ENCODE results near the gene PCDHGA8.
A peak's percentile ranks its signal among the peaks of the same experiment; 100 is the strongest.
"Not testable (repeated sequence)": the region's sequence is repeated elsewhere in the genome, so short reads cannot be mapped to it uniquely, and the experiment has no call there.

The PCDHGA8 gene

GRCh38 chr5:141431286-141431685, 38.9 kb downstream of the PCDHGA8 start:
- no peak for TF ChIP-seq EZH2phosphoT487 (IDR thresholded peaks at IDR 0.05; ENCODE audit: borderline replicate concordance, low read length)
- no peak for TF ChIP-seq CTCF (IDR thresholded peaks at IDR 0.05; ENCODE audit: low read depth, low read length, poor library complexity, severe bottlenecking)
- no peaks in the 10 kb centered on the region for H3K9me2 ChIP-seq (replicated peaks; ENCODE audit: control insufficient read depth, low read length)
- H4K20me1 ChIP-seq (ENCODE audit: control insufficient read depth, insufficient read depth, low read depth, low read length): no peaks in the 10 kb centered on the region
- peaks cover 24% of the 10 kb centered on the region for H3K36me3 ChIP-seq (ENCODE audit: control insufficient read depth, low read length)
- H3K4me3 ChIP-seq (ENCODE audit: low read length): peak overlapping the region; percentile 69
- H3K27me3 ChIP-seq (ENCODE audit: control insufficient read depth, low read length): no peaks in the 10 kb centered on the region
- H3K4me1 ChIP-seq (ENCODE audit: control insufficient read depth, low read length): 0 out of 2 replicates have a peak, but pooled peaks cover 3% of the 10 kb centered on the region
- H3K27ac ChIP-seq (ENCODE audit: low read depth, low read length): no peak overlapping the region
- 0 out of 2 replicates have a peak, but pooled peaks cover 6% of the 10 kb centered on the region for H3F3A ChIP-seq (ENCODE audit: control insufficient read depth, insufficient read depth)
- no peaks in the 10 kb centered on the region for H3K79me2 ChIP-seq (ENCODE audit: control insufficient read depth, low read length)
- H3K9me3 ChIP-seq (ENCODE audit: control insufficient read depth, insufficient read depth, low read length): peaks cover 18% of the 10 kb centered on the region
- peak overlapping the region; percentile 60 for H3K4me2 ChIP-seq (ENCODE audit: low read length)

DNA sequence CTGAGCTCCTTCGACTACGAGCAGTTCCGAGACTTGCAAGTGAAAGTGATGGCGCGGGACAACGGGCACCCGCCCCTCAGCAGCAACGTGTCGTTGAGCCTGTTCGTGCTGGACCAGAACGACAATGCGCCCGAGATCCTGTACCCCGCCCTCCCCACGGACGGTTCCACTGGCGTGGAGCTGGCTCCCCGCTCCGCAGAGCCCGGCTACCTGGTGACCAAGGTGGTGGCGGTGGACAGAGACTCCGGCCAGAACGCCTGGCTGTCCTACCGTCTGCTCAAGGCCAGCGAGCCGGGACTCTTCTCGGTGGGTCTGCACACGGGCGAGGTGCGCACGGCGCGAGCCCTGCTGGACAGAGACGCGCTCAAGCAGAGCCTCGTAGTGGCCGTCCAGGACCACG, 39.9 kb downstream of the PCDHGA8 start:
- not testable (repeated sequence) for H3K27ac ChIP-seq (ENCODE audit: low read depth, low read length); H3K79me2 ChIP-seq (ENCODE audit: control insufficient read depth, low read length); H3F3A ChIP-seq (ENCODE audit: control insufficient read depth, insufficient read depth); H3K4me3 ChIP-seq (ENCODE audit: low read length); H3K4me1 ChIP-seq (ENCODE audit: control insufficient read depth, low read length); H4K20me1 ChIP-seq (ENCODE audit: control insufficient read depth, insufficient read depth, low read depth, low read length); H3K27me3 ChIP-seq (ENCODE audit: control insufficient read depth, low read length); H3K9me2 ChIP-seq (replicated peaks; ENCODE audit: control insufficient read depth, low read length); H3K4me2 ChIP-seq (ENCODE audit: low read length)
- Histone ChIP-seq H3K9me3 (ENCODE audit: control insufficient read depth, insufficient read depth, low read length) (peaks cover 18% of the 10 kb centered on the region), H3K36me3 (ENCODE audit: control insufficient read depth, low read length) (peaks cover 23% of the 10 kb centered on the region)

DNA sequence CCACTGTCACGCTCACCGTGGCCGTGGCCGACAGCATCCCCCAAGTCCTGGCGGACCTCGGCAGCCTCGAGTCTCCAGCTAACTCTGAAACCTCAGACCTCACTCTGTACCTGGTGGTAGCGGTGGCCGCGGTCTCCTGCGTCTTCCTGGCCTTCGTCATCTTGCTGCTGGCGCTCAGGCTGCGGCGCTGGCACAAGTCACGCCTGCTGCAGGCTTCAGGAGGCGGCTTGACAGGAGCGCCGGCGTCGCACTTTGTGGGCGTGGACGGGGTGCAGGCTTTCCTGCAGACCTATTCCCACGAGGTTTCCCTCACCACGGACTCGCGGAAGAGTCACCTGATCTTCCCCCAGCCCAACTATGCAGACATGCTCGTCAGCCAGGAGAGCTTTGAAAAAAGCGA, 40.3 kb downstream of the PCDHGA8 start:
- not testable (repeated sequence) for H3K4me1 ChIP-seq (ENCODE audit: control insufficient read depth, low read length); H3K4me3 ChIP-seq (ENCODE audit: low read length); H3K79me2 ChIP-seq (ENCODE audit: control insufficient read depth, low read length); H3K27me3 ChIP-seq (ENCODE audit: control insufficient read depth, low read length); H3K4me2 ChIP-seq (ENCODE audit: low read length); H4K20me1 ChIP-seq (ENCODE audit: control insufficient read depth, insufficient read depth, low read depth, low read length); H3K9me2 ChIP-seq (replicated peaks; ENCODE audit: control insufficient read depth, low read length); H3K27ac ChIP-seq (ENCODE audit: low read depth, low read length); H3F3A ChIP-seq (ENCODE audit: control insufficient read depth, insufficient read depth)
- Histone ChIP-seq H3K9me3 (ENCODE audit: control insufficient read depth, insufficient read depth, low read length) (peaks cover 14% of the 10 kb centered on the region), H3K36me3 (ENCODE audit: control insufficient read depth, low read length) (peaks cover 18% of the 10 kb centered on the region)

DNA sequence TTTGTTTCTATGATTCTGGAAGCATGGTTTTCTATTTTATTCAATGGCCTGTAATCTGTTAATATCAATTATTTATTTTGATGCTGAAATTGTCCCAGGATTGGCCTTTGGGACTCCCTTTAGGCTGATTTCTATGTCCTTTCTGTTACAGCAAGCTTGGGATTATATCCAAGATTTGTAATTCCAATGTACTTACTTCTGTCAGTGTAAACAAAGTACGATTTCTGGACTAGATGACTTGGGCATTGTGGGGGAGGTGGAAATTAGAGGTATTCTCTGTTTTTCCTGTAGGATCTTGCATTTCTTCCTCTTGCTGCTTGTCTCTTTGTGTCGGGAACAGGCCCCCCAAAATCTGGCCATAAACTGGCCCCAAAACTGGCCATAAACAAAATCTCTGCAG, 41.6 kb downstream of the PCDHGA8 start:
- Histone ChIP-seq H3K79me2 (ENCODE audit: control insufficient read depth, low read length) (no peaks in the 10 kb centered on the region), H3K27me3 (ENCODE audit: control insufficient read depth, low read length) (no peaks in the 10 kb centered on the region), H3K27ac (ENCODE audit: low read depth, low read length) (no peak overlapping the region), H3K9me3 (ENCODE audit: control insufficient read depth, insufficient read depth, low read length) (peaks cover 14% of the 10 kb centered on the region), H3F3A (ENCODE audit: control insufficient read depth, insufficient read depth) (0 out of 2 replicates have a peak, but pooled peaks cover 6% of the 10 kb centered on the region), H3K36me3 (ENCODE audit: control insufficient read depth, low read length) (peaks cover 15% of the 10 kb centered on the region), H3K9me2 (replicated peaks; ENCODE audit: control insufficient read depth, low read length) (no peaks in the 10 kb centered on the region), H3K4me3 (ENCODE audit: low read length) (no peak overlapping the region), H3K4me1 (ENCODE audit: control insufficient read depth, low read length) (0 out of 2 replicates have a peak, but pooled peaks cover 3% of the 10 kb centered on the region), H3K4me2 (ENCODE audit: low read length) (no peak overlapping the region), H4K20me1 (ENCODE audit: control insufficient read depth, insufficient read depth, low read depth, low read length) (no peaks in the 10 kb centered on the region)
- TF ChIP-seq CTCF (IDR thresholded peaks at IDR 0.05; ENCODE audit: low read depth, low read length, poor library complexity, severe bottlenecking) (no peak), EZH2phosphoT487 (IDR thresholded peaks at IDR 0.05; ENCODE audit: borderline replicate concordance, low read length) (no peak)

Data from DOHH2 (cell line).